ENCODE results near the gene RABL3. TPM values are rescaled to one million over a fixed set of nuclear protein-coding genes. Genes with fewer than 3 reads are reported as not detected.

Gene RABL3
- total RNA-seq, 2 experiments from 2014 or later, result 28.8 to 37.1 TPM

- no peak for DNase-seq
- H3K36me3 Mint-ChIP-seq (ENCODE audit: low read depth), result no peaks in the 10 kb centered on the region
- ChIA-PET POLR2A (no interaction called here), CTCF (no interaction called here)
- no peak overlapping the region for H3K27ac Mint-ChIP-seq
- no peak overlapping the region for H3K4me3 Mint-ChIP-seq
- no peaks in the 10 kb centered on the region for H3K9me3 Mint-ChIP-seq
- ATAC-seq, result no peak
- TF ChIP-seq CTCF (IDR thresholded peaks at IDR 0.05), result no peak
- peaks cover 5% of the 10 kb centered on the region for H3K27me3 Mint-ChIP-seq
- no peaks in the 10 kb centered on the region for H3K4me1 Mint-ChIP-seq (ENCODE audit: low read depth)
- intact Hi-C loops (cut with micrococcal nuclease), result no loop called here
These were observed 80.4 kb downstream of the RABL3 start for GRCh38 chr3:120661945-120662344.

GRCh38 chr3:120661106-120661905, 81.0 kb downstream of the RABL3 start:
- Mint-ChIP-seq H3K27me3 (peaks cover 5% of the 10 kb centered on the region), H3K36me3 (ENCODE audit: low read depth) (no peaks in the 10 kb centered on the region), H3K4me1 (ENCODE audit: low read depth) (no peaks in the 10 kb centered on the region), H3K9me3 (no peaks in the 10 kb centered on the region), H3K27ac (no peak overlapping the region), H3K4me3 (no peak overlapping the region)
- CTCF ChIA-PET, result no interaction called here
- ATAC-seq (no peak), DNase-seq (no peak)
- POLR2A ChIA-PET, result no interaction called here
- no peak for TF ChIP-seq CTCF (IDR thresholded peaks at IDR 0.05)
- intact Hi-C loops (cut with micrococcal nuclease), result no loop called here

GRCh38 chr3:120659834-120660233, 82.5 kb downstream of the RABL3 start:
- H3K4me1 Mint-ChIP-seq (ENCODE audit: low read depth), result no peaks in the 10 kb centered on the region
- intact Hi-C loops (cut with micrococcal nuclease), result no loop called here
- DNase-seq (no peak), ATAC-seq (no peak)
- no peak overlapping the region for H3K4me3 Mint-ChIP-seq
- POLR2A ChIA-PET, result no interaction called here
- no peaks in the 10 kb centered on the region for H3K9me3 Mint-ChIP-seq
- CTCF ChIA-PET, result no interaction called here
- H3K36me3 Mint-ChIP-seq (ENCODE audit: low read depth), result no peaks in the 10 kb centered on the region
- H3K27me3 Mint-ChIP-seq, result peaks cover 5% of the 10 kb centered on the region
- no peak overlapping the region for H3K27ac Mint-ChIP-seq
- TF ChIP-seq CTCF (IDR thresholded peaks at IDR 0.05), result no peak

GRCh38 chr3:120659285-120659684, 83.0 kb downstream of the RABL3 start:
- ATAC-seq, result no peak
- no peak for TF ChIP-seq CTCF (IDR thresholded peaks at IDR 0.05)
- Mint-ChIP-seq H3K9me3 (no peaks in the 10 kb centered on the region), H3K27me3 (peaks cover 5% of the 10 kb centered on the region), H3K36me3 (ENCODE audit: low read depth) (no peaks in the 10 kb centered on the region), H3K4me3 (no peak overlapping the region), H3K4me1 (ENCODE audit: low read depth) (no peaks in the 10 kb centered on the region), H3K27ac (no peak overlapping the region)
- POLR2A ChIA-PET, result no interaction called here
- CTCF ChIA-PET, result no interaction called here
- no peak for DNase-seq
- intact Hi-C loops (cut with micrococcal nuclease), result no loop called here

- ATAC-seq (no peak), DNase-seq (no peak)
- no peak for TF ChIP-seq CTCF (IDR thresholded peaks at IDR 0.05)
- Mint-ChIP-seq H3K4me3 (no peak overlapping the region), H3K36me3 (ENCODE audit: low read depth) (no peaks in the 10 kb centered on the region), H3K27ac (no peak overlapping the region), H3K4me1 (ENCODE audit: low read depth) (no peaks in the 10 kb centered on the region), H3K9me3 (no peaks in the 10 kb centered on the region), H3K27me3 (no peaks in the 10 kb centered on the region)
- ChIA-PET CTCF (interaction anchor here (0.8 to 1.2 kb wide), 2 partner anchors 11 to 92 kb away, joined by 3 read pairs; no protein-coding TSS in a partner anchor), POLR2A (interaction anchor here (1.0 kb wide), 1 partner anchor 116 kb away, joined by 3 read pairs; no protein-coding TSS in a partner anchor)
- intact Hi-C loops (cut with micrococcal nuclease), result no loop called here
These were observed 89.3 kb downstream of the RABL3 start for GRCh38 chr3:120652896-120653545.
